ENCODE data around the gene MAPKAPK3. TPM values are rescaled to one million over a fixed set of nuclear protein-coding genes. Genes with fewer than 3 reads are reported as not detected.

The MAPKAPK3 gene
- total and polyA plus RNA-seq, 2 experiments from 2014 or later, result 40.5 to 43.1 TPM

DNA sequence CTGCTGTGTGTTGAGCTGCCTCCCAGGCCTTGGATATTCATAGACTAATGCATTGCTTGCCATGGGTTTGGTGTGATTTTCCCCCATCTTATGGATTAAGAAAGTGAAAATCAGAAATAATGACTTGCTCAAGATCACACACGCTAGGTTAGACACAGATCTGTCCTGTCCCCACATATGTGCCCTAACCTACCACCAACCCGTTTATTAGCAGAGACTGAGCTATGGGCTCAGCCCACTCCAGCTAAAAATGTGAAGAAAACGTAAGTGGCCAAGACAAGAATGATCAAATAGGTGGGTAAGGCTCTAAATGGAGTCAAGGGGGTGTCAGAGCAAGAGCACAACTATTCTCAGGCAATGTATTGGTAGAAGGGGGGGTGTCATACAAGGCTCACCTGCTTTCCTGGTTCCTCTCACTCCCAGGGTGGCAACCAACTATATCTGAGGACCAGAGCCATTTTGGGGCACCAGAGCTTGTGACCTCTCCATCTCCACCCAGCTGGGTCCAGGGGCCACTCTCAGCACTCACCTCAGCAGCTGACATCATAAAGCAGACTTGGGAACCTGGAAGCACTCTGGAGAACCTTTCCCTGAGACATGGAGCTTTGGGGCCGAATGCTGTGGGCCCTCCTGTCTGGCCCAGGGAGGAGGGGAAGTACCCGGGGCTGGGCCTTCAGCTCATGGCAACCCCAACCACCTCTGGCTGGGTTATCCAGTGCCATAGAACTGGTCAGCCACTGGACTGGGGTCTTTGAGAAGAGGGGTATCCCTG, 46.3 kb upstream of the MAPKAPK3 start:
- no peaks in the 10 kb centered on the region for H3K9me2 ChIP-seq (replicated peaks; ENCODE audit: insufficient read depth)
- no peak for DNase-seq (ENCODE audit: low spot score)
- H3K9me3 ChIP-seq (ENCODE audit: low read depth), result no peaks in the 10 kb centered on the region
- H3K27ac ChIP-seq, result peak overlapping the region; percentile 97
- no peaks in the 10 kb centered on the region for H3K27me3 ChIP-seq
- H3K4me3 ChIP-seq, result no peak overlapping the region
- TF ChIP-seq EZH2 (IDR thresholded peaks at IDR 0.05; ENCODE audit: borderline replicate concordance), result no peak
- no peak for TF ChIP-seq EZH2phosphoT487 (IDR thresholded peaks at IDR 0.05; ENCODE audit: low read depth, severe bottlenecking, unreplicated experiment)
- no peak for TF ChIP-seq CTCF (IDR thresholded peaks at IDR 0.05; ENCODE audit: poor library complexity)
- H3K36me3 ChIP-seq (replicated peaks; ENCODE audit: insufficient read depth, low read depth), result no peaks in the 10 kb centered on the region
- peaks cover 17% of the 10 kb centered on the region for H3K4me1 ChIP-seq (ENCODE audit: insufficient read depth)
- no peak overlapping the region for H2AFZ ChIP-seq
- H3K4me2 ChIP-seq, result peak overlapping the region; percentile 84
- 95% methylated on average over 5 of the region's 5 CpGs for WGBS (ENCODE audit: low lambda C conversion rate, missing lambda C conversion rate)
- H4K20me1 ChIP-seq (ENCODE audit: insufficient read depth, poor library complexity, severe bottlenecking), result no peaks in the 10 kb centered on the region
- peaks cover 10% of the 10 kb centered on the region for H3K79me2 ChIP-seq

DNA sequence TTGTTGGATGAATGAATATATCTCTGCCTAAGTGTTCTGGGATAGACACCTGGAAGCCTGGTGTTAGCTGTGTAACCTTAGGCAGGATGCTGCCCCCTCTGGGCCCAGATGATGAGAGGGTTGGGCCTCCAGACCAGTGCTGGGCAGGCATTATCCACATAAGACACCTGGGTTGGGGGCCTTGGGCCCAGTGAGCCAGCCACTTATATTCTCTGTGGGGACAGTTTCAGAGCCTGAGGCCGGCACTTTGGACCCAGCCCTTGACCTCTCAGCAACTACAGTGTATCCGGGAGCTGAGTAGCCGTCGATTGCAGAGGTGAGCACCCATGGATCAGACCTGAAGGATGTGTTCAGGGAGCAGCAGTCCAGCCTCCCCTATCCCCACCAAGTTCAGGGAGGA, 45.5 kb upstream of the MAPKAPK3 start:
- no peak overlapping the region for H3K27ac ChIP-seq

DNA sequence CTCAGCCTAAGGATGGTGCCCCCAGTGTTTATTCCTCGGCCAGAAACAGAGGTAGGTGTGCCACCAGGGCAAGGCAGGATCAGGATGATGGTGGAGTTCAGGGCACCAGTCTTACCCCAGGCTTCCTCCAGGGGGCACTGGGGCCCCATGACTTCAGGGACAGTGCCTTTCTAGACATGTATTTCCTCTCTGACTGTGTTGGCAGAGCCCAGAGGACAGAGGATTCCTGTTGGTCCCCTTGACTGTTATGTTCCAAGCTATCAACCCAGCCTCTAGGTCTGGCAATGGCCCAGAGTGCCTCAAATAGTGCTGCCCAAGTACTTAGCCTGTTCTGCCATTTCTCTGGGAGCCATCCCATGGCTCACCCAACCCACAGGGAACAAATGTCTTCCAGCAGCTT, 44.8 kb upstream of the MAPKAPK3 start:
- no peaks in the 10 kb centered on the region for H3K9me3 ChIP-seq (ENCODE audit: low read depth)
- H3K4me2 ChIP-seq, result no peak overlapping the region
- H2AFZ ChIP-seq, result no peak overlapping the region
- H3K36me3 ChIP-seq (replicated peaks; ENCODE audit: insufficient read depth, low read depth), result no peaks in the 10 kb centered on the region
- DNase-seq (ENCODE audit: low spot score), result peak; percentile 83
- H3K4me1 ChIP-seq (ENCODE audit: insufficient read depth), result peaks cover 17% of the 10 kb centered on the region
- TF ChIP-seq EZH2 (IDR thresholded peaks at IDR 0.05; ENCODE audit: borderline replicate concordance), result no peak
- peak; percentile 69 for TF ChIP-seq CTCF (IDR thresholded peaks at IDR 0.05; ENCODE audit: poor library complexity)
- TF ChIP-seq EZH2phosphoT487 (IDR thresholded peaks at IDR 0.05; ENCODE audit: low read depth, severe bottlenecking, unreplicated experiment), result no peak
- no peaks in the 10 kb centered on the region for H3K9me2 ChIP-seq (replicated peaks; ENCODE audit: insufficient read depth)
- H3K27me3 ChIP-seq, result no peaks in the 10 kb centered on the region
- no peak overlapping the region for H3K4me3 ChIP-seq
- 55% methylated on average over 1 of the region's 1 CpG for WGBS (ENCODE audit: low lambda C conversion rate, missing lambda C conversion rate)
- peaks cover 10% of the 10 kb centered on the region for H3K79me2 ChIP-seq
- H4K20me1 ChIP-seq (ENCODE audit: insufficient read depth, poor library complexity, severe bottlenecking), result no peaks in the 10 kb centered on the region
- no peak overlapping the region for H3K27ac ChIP-seq

More for the DNA sequence above, 45.5 kb upstream of the MAPKAPK3 start:
- Histone ChIP-seq H4K20me1 (ENCODE audit: insufficient read depth, poor library complexity, severe bottlenecking) (no peaks in the 10 kb centered on the region), H3K27me3 (no peaks in the 10 kb centered on the region), H3K36me3 (replicated peaks; ENCODE audit: insufficient read depth, low read depth) (no peaks in the 10 kb centered on the region), H3K4me2 (no peak overlapping the region), H2AFZ (no peak overlapping the region), H3K4me3 (no peak overlapping the region), H3K4me1 (ENCODE audit: insufficient read depth) (peaks cover 17% of the 10 kb centered on the region), H3K9me3 (ENCODE audit: low read depth) (no peaks in the 10 kb centered on the region), H3K9me2 (replicated peaks; ENCODE audit: insufficient read depth) (no peaks in the 10 kb centered on the region), H3K79me2 (peaks cover 10% of the 10 kb centered on the region)
- DNase-seq (ENCODE audit: low spot score), result no peak
- TF ChIP-seq CTCF (IDR thresholded peaks at IDR 0.05; ENCODE audit: poor library complexity), result no peak
- TF ChIP-seq EZH2phosphoT487 (IDR thresholded peaks at IDR 0.05; ENCODE audit: low read depth, severe bottlenecking, unreplicated experiment), result no peak
- TF ChIP-seq EZH2 (IDR thresholded peaks at IDR 0.05; ENCODE audit: borderline replicate concordance), result no peak
- 91% methylated on average over 4 of the region's 4 CpGs for WGBS (ENCODE audit: low lambda C conversion rate, missing lambda C conversion rate)

Measured in hepatocyte (in vitro differentiated cells).